ENCODE measurements around the gene RNPEPL1. TPM values are rescaled to one million over a fixed set of nuclear protein-coding genes. Genes with fewer than 3 reads are reported as not detected.

The RNPEPL1 gene
- total RNA-seq, 4 donors from 2014 or later, result 76.1 to 99.9 (median 78.6) TPM

GRCh38 chr2:240601061-240601830 lies 33.0 kb downstream of the RNPEPL1 start:
- intact Hi-C loops (cut with DNase I; ENCODE audit: low total_unique reads), result no loop called here
- TF ChIP-seq CTCF (IDR thresholded peaks at IDR 0.05) (no peak), POLR2A (IDR thresholded peaks at IDR 0.05) (no peak)
- H3K4me3 ChIP-seq (ENCODE audit: low read depth, poor library complexity, severe bottlenecking), result no peak overlapping the region
- 89 to 91% methylated on average over 15 to 20 of the region's 20 CpGs for WGBS, 2 donors
- DNase-seq (ENCODE audit: low spot score in 2 of 2), result peak in 1 of 2 donors; percentile 53

DNA sequence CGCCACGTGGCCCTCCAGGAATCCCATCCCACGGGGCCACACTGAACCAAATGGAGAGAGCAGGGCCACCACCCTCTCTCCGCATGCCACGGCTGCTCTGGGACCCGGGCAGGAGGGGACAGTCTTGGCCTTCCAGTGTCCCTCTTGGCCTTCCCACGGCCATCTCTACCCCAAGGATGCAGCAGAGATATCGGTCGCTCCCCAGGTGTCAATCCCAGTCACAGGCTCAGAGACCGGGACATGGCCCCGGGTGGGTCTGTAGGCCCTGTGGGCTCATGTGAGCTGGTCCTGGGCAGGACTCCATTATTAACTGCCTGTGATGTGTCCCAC lies 33.5 kb downstream of the RNPEPL1 start:
- TF ChIP-seq CTCF (IDR thresholded peaks at IDR 0.05) (no peak), POLR2A (IDR thresholded peaks at IDR 0.05) (no peak)
- WGBS, 2 donors, result 94 to 97% methylated on average over 10 to 11 of the region's 11 CpGs
- DNase-seq (ENCODE audit: low spot score in 2 of 2), result peak in 1 of 2 donors; percentile 65
- intact Hi-C loops (cut with DNase I; ENCODE audit: low total_unique reads), result no loop called here
- H3K4me3 ChIP-seq (ENCODE audit: low read depth, poor library complexity, severe bottlenecking), result no peak overlapping the region

- no peak for TF ChIP-seq CTCF (IDR thresholded peaks at IDR 0.05)
- DNase-seq (ENCODE audit: low spot score in 2 of 2), result peak in 1 of 2 donors; percentile 77
Observed at GRCh38 chr2:240602266-240603050, 34.2 kb downstream of the RNPEPL1 start.

DNA sequence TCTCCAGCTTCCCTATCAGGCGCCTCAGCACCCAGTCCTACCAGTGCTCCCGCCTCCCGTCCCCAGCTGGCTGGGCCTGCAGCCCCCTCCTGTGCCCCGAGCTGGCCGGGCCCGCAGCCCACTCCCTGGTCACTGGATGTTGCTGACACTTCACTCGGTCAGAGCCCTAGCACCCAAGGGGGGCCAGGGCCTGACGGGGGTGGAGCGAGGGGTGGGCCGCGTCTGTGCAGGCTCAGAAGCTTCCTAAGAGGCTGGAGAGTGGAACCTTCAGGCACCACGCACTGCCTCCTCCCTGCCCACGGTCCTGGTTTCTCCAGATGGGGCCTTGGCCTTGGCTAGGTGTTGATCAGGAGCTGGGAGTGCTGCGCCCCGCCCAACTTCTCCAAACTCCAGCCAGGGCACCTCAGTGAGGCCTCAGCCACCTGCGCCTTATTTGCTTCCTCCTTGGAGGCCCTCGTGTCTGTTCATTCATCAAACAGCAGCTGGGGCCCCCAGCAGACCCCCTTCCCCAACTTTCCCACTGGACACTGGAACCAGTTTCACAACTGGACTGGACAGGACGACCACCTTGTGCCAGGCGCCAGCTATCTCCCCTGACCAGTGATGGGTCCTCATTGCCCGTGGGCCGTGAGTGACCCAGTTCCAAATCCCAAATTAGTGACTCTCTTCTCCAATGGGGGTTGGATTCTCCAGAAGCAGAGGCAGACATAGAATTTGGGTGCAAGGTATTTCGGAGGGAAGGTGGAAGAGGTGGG lies 35.0 kb downstream of the RNPEPL1 start:
- intact Hi-C loops (cut with DNase I; ENCODE audit: low total_unique reads), result no loop called here
- H3K4me3 ChIP-seq (ENCODE audit: low read depth, poor library complexity, severe bottlenecking), result no peak overlapping the region
- peak in 1 of 2 donors; percentile 72 for DNase-seq (ENCODE audit: low spot score in 2 of 2)
- WGBS, 2 donors, result 88 to 95% methylated on average over 16 to 22 of the region's 22 CpGs
- TF ChIP-seq CTCF (IDR thresholded peaks at IDR 0.05) (no peak), POLR2A (IDR thresholded peaks at IDR 0.05) (no peak)

More at GRCh38 chr2:240602266-240603050, 34.2 kb downstream of the RNPEPL1 start:
- 89 to 92% methylated on average over 24 to 31 of the region's 32 CpGs for WGBS, 2 donors
- intact Hi-C loops (cut with DNase I; ENCODE audit: low total_unique reads), result no loop called here
- H3K4me3 ChIP-seq (ENCODE audit: low read depth, poor library complexity, severe bottlenecking), result no peak overlapping the region

- 91% methylated on average over 10 of the region's 10 CpGs for WGBS, 2 donors
- TF ChIP-seq CTCF (IDR thresholded peaks at IDR 0.05), result no peak
- no peak for TF ChIP-seq POLR2A (IDR thresholded peaks at IDR 0.05)
- peak in 1 of 2 donors; percentile 69 for DNase-seq (ENCODE audit: low spot score in 2 of 2)
- no peak overlapping the region for H3K4me3 ChIP-seq (ENCODE audit: low read depth, poor library complexity, severe bottlenecking)
- intact Hi-C loops (cut with DNase I; ENCODE audit: low total_unique reads), result no loop called here
Observed at GRCh38 chr2:240603846-240604245, 35.6 kb downstream of the RNPEPL1 start.

All from lower leg skin (tissue), 4 donors.